ENCODE results near the gene CATSPERD. TPM values are rescaled to one million over a fixed set of nuclear protein-coding genes. Genes with fewer than 3 reads are reported as not detected.

CATSPERD gene
- total RNA-seq, 1 donor from 2014 or later: not detected

- H3K27me3 Mint-ChIP-seq (ENCODE audit: low read depth, unreplicated experiment): no peaks in the 10 kb centered on the region
- H3K9ac ChIP-seq (ENCODE audit: low read length): no peak overlapping the region
- peaks cover 30% of the 10 kb centered on the region for H3K79me2 ChIP-seq (ENCODE audit: insufficient read depth, low read length)
- no peak overlapping the region for H3K27ac Mint-ChIP-seq (ENCODE audit: unreplicated experiment)
- peaks cover 22% of the 10 kb centered on the region for H3K36me3 Mint-ChIP-seq (ENCODE audit: low read depth, unreplicated experiment)
- no peak overlapping the region for H2AFZ ChIP-seq (ENCODE audit: low read depth, low read length)
- peaks cover 33% of the 10 kb centered on the region for H3K36me3 ChIP-seq (ENCODE audit: insufficient read depth, low read length)
- FAIRE-seq (no peak), DNase-seq (ENCODE audit: low read depth) (no peak)
- H3K9me3 ChIP-seq (ENCODE audit: insufficient read depth, low read depth, low read length): no peaks in the 10 kb centered on the region
- peaks cover 42% of the 10 kb centered on the region for H4K20me1 ChIP-seq (ENCODE audit: insufficient read depth, low read length)
- H3K9me3 Mint-ChIP-seq (ENCODE audit: unreplicated experiment): no peaks in the 10 kb centered on the region
- no peak overlapping the region for H3K27ac ChIP-seq (ENCODE audit: low read depth, low read length)
- no peak overlapping the region for H3K4me3 Mint-ChIP-seq (ENCODE audit: unreplicated experiment)
- no peak overlapping the region for H3K4me3 ChIP-seq (ENCODE audit: insufficient read depth, low read depth, low read length)
- H3K4me1 Mint-ChIP-seq (ENCODE audit: low read depth, unreplicated experiment): peaks cover 10% of the 10 kb centered on the region
- H3K4me2 ChIP-seq (ENCODE audit: low read length): no peak overlapping the region
- H3K4me1 ChIP-seq (ENCODE audit: insufficient read depth, low read length): no peaks in the 10 kb centered on the region
- no peak for TF ChIP-seq EZH2 (IDR thresholded peaks at IDR 0.05; ENCODE audit: insufficient read depth, low read length)
- TF ChIP-seq CTCF (IDR thresholded peaks at IDR 0.05; ENCODE audit: insufficient read depth, low read depth, low read length): no peak
- H3K27me3 ChIP-seq (ENCODE audit: insufficient read depth, low read length): no peaks in the 10 kb centered on the region
Observed at GRCh38 chr19:5711713-5712161, 8.7 kb upstream of the CATSPERD start.

GRCh38 chr19:5713228-5713627 is 7.2 kb upstream of the CATSPERD start:
- Mint-ChIP-seq H3K27me3 (ENCODE audit: low read depth, unreplicated experiment) (no peaks in the 10 kb centered on the region), H3K36me3 (ENCODE audit: low read depth, unreplicated experiment) (peaks cover 22% of the 10 kb centered on the region), H3K9me3 (ENCODE audit: unreplicated experiment) (no peaks in the 10 kb centered on the region), H3K4me1 (ENCODE audit: low read depth, unreplicated experiment) (peaks cover 19% of the 10 kb centered on the region), H3K27ac (ENCODE audit: unreplicated experiment) (no peak overlapping the region), H3K4me3 (ENCODE audit: unreplicated experiment) (no peak overlapping the region)
- peaks cover 28% of the 10 kb centered on the region for H3K36me3 ChIP-seq (ENCODE audit: insufficient read depth, low read length)
- no peak overlapping the region for H3K4me2 ChIP-seq (ENCODE audit: low read length)
- H2AFZ ChIP-seq (ENCODE audit: low read depth, low read length): no peak overlapping the region
- FAIRE-seq (no peak), DNase-seq (ENCODE audit: low read depth) (no peak)
- no peak overlapping the region for H3K27ac ChIP-seq (ENCODE audit: low read depth, low read length)
- H3K9ac ChIP-seq (ENCODE audit: low read length): no peak overlapping the region
- no peak overlapping the region for H3K4me3 ChIP-seq (ENCODE audit: insufficient read depth, low read depth, low read length)
- H3K79me2 ChIP-seq (ENCODE audit: insufficient read depth, low read length): peaks cover 45% of the 10 kb centered on the region
- H3K9me3 ChIP-seq (ENCODE audit: insufficient read depth, low read depth, low read length): no peaks in the 10 kb centered on the region
- H4K20me1 ChIP-seq (ENCODE audit: insufficient read depth, low read length): peaks cover 55% of the 10 kb centered on the region
- no peak for TF ChIP-seq CTCF (IDR thresholded peaks at IDR 0.05; ENCODE audit: insufficient read depth, low read depth, low read length)
- no peak for TF ChIP-seq EZH2 (IDR thresholded peaks at IDR 0.05; ENCODE audit: insufficient read depth, low read length)
- H3K4me1 ChIP-seq (ENCODE audit: insufficient read depth, low read length): peaks cover 12% of the 10 kb centered on the region
- H3K27me3 ChIP-seq (ENCODE audit: insufficient read depth, low read length): no peaks in the 10 kb centered on the region

GRCh38 chr19:5714816-5715215 is 5.6 kb upstream of the CATSPERD start:
- Histone ChIP-seq H3K27me3 (ENCODE audit: insufficient read depth, low read length) (no peaks in the 10 kb centered on the region), H3K4me2 (ENCODE audit: low read length) (no peak overlapping the region), H3K4me3 (ENCODE audit: insufficient read depth, low read depth, low read length) (no peak overlapping the region), H3K9ac (ENCODE audit: low read length) (no peak overlapping the region), H2AFZ (ENCODE audit: low read depth, low read length) (no peak overlapping the region), H3K36me3 (ENCODE audit: insufficient read depth, low read length) (peaks cover 28% of the 10 kb centered on the region), H4K20me1 (ENCODE audit: insufficient read depth, low read length) (peaks cover 57% of the 10 kb centered on the region), H3K9me3 (ENCODE audit: insufficient read depth, low read depth, low read length) (no peaks in the 10 kb centered on the region), H3K27ac (ENCODE audit: low read depth, low read length) (no peak overlapping the region), H3K4me1 (ENCODE audit: insufficient read depth, low read length) (peaks cover 23% of the 10 kb centered on the region), H3K79me2 (ENCODE audit: insufficient read depth, low read length) (peaks cover 61% of the 10 kb centered on the region)
- H3K4me1 Mint-ChIP-seq (ENCODE audit: low read depth, unreplicated experiment): peaks cover 19% of the 10 kb centered on the region
- no peak for FAIRE-seq
- H3K36me3 Mint-ChIP-seq (ENCODE audit: low read depth, unreplicated experiment): peaks cover 22% of the 10 kb centered on the region
- no peaks in the 10 kb centered on the region for H3K9me3 Mint-ChIP-seq (ENCODE audit: unreplicated experiment)
- TF ChIP-seq CTCF (IDR thresholded peaks at IDR 0.05; ENCODE audit: insufficient read depth, low read depth, low read length) (no peak), EZH2 (IDR thresholded peaks at IDR 0.05; ENCODE audit: insufficient read depth, low read length) (no peak)
- H3K27me3 Mint-ChIP-seq (ENCODE audit: low read depth, unreplicated experiment): no peaks in the 10 kb centered on the region
- DNase-seq (ENCODE audit: low read depth): no peak
- H3K27ac Mint-ChIP-seq (ENCODE audit: unreplicated experiment): no peak overlapping the region
- H3K4me3 Mint-ChIP-seq (ENCODE audit: unreplicated experiment): no peak overlapping the region
